Esophagus squamous epithelium (tissue), 4 donors: Measurements from ENCODE around the gene EPHA8.

Experiments used
- POLR2A ChIP-seq, 4 donors: fragments of 450-650 bp; IDR thresholded peaks; one replicate each; pipeline ENCODE4 v1.6.1; 2017; ENCODE audit warnings: antibody characterized with exemption in 4 of 4, mild to moderate bottlenecking in 4 of 4, moderate library complexity in 3 of 4
- TF ChIP-seq, protein P1 (sequence below), 6 experiments: fragments of 450-650 bp in 4 of 6; fragments of 200-600 bp in 2 of 6; sonication (generic) in 2 of 6; IDR thresholded peaks; one replicate each; pipeline ENCODE4 v1.5.1; 2016 to 2019; ENCODE audit warnings: antibody characterized with exemption in 6 of 6, mild to moderate bottlenecking in 4 of 6, moderate library complexity in 4 of 6

DNA sequence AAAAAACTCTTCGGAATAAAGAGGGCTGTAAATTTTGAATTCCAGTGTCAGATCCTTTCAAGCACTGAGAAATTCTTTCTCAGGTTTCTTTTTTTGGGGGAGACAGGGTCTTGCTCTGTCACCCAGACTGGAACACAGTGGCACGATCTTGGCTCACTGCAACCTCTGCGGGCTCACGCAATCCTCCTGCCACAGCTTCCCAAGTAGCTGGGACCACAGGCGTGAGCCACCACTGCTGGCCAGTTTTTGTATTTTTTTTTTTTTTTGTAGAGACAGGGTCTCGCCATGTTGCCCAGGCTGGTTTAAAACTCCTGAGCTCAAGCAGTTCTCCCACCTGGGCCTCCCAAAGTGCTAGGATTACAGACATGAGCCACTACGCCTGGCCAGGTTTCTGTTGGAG is 34.8 kb upstream of the EPHA8 start:
- TF ChIP-seq, protein P1, sequence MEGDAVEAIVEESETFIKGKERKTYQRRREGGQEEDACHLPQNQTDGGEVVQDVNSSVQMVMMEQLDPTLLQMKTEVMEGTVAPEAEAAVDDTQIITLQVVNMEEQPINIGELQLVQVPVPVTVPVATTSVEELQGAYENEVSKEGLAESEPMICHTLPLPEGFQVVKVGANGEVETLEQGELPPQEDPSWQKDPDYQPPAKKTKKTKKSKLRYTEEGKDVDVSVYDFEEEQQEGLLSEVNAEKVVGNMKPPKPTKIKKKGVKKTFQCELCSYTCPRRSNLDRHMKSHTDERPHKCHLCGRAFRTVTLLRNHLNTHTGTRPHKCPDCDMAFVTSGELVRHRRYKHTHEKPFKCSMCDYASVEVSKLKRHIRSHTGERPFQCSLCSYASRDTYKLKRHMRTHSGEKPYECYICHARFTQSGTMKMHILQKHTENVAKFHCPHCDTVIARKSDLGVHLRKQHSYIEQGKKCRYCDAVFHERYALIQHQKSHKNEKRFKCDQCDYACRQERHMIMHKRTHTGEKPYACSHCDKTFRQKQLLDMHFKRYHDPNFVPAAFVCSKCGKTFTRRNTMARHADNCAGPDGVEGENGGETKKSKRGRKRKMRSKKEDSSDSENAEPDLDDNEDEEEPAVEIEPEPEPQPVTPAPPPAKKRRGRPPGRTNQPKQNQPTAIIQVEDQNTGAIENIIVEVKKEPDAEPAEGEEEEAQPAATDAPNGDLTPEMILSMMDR (IDR thresholded peaks at IDR 0.05): no peak
- no peak for TF ChIP-seq POLR2A (IDR thresholded peaks at IDR 0.05)
